Stomach (tissue), 9 donors: ENCODE measurements around the gene SAPCD1. TPM values are rescaled to one million over a fixed set of nuclear protein-coding genes. Genes with fewer than 3 reads are reported as not detected.
A peak's percentile ranks its signal among the peaks of the same experiment; 100 is the strongest.
"Not testable (repeated sequence)": the region's sequence is repeated elsewhere in the genome, so short reads cannot be mapped to it uniquely, and the experiment has no call there.

Experiments
- DNase-seq, 2 donors: peaks; one replicate each; pipeline versions ENCODE4 v3.0.0 to v3.0.0-alpha.2; 2013 to 2019
- H3K27ac ChIP-seq, 5 donors: fragments of 200-600 bp in 4 of 5; sonication (generic) in 4 of 5; one replicate each; pipeline ENCODE4 v1.5.1; 2013 to 2019; ENCODE audit warnings: mild to moderate bottlenecking in 1 of 5, moderate library complexity in 1 of 5
- H3K27me3 ChIP-seq, 3 donors: fragments of 200-600 bp; sonication (generic); one replicate each; pipeline ENCODE4 v1.5.1; 2017 to 2019; ENCODE audit warnings: mixed run types in 1 of 3
- H3K36me3 ChIP-seq, 4 donors: fragments of 200-600 bp; sonication (generic); 1 replicate in 3 of 4; 2 replicates in 1 of 4; pipeline ENCODE4 v1.5.1; 2016 to 2019
- H3K4me1 ChIP-seq, 4 donors: fragments of 200-600 bp; sonication (generic); one replicate each; pipeline ENCODE4 v1.5.1; 2016 to 2019
- H3K4me3 ChIP-seq, 4 donors: fragments of 200-600 bp; sonication (generic) in 3 of 4; one replicate each; pipeline ENCODE4 v1.5.1; 2016 to 2019; ENCODE audit warnings: mild to moderate bottlenecking in 1 of 4
- H3K9me3 ChIP-seq, 4 donors: fragments of 200-600 bp; sonication (generic); one replicate each; pipeline ENCODE4 v1.5.1; 2016 to 2019
- EP300 ChIP-seq: sonication (generic); formaldehyde crosslinking; IDR thresholded peaks from one replicate; pipeline ENCODE4 v1.6.1; 2017; ENCODE audit warnings: antibody characterized with exemption
- POLR2A ChIP-seq, 4 donors: fragments of 450-650 bp; IDR thresholded peaks; one replicate each; pipeline ENCODE4 v1.6.1; 2016; ENCODE audit warnings: antibody characterized with exemption in 4 of 4, control low read depth in 2 of 4, mild to moderate bottlenecking in 1 of 4, moderate library complexity in 1 of 4
- POLR2AphosphoS5 ChIP-seq, 3 donors: sonication (generic); formaldehyde crosslinking; IDR thresholded peaks; one replicate each; pipeline ENCODE4 v1.6.1; 2016; ENCODE audit warnings: antibody characterized with exemption in 3 of 3
- WGBS, 5 donors: extraction: QIAGEN DNeasy Blood & Tissue Kit in 3 of 5; methylation state at CpG; one replicate each; pipeline versions ENCODE4 v1.1.5 to v1.1.7; 2013 to 2018; 5-methylcytosine and 5-hydroxymethylcytosine counted together
- intact Hi-C: fragments of 100-400 bp; cut with DNase I; formaldehyde crosslinking; loops from one replicate; pipeline ENCODE4 v1.15.1; 2023; ENCODE audit warnings: low total_unique reads
- polyA plus RNA-seq, 3 donors: library from polyadenylated mRNA; stranded (reverse); fragments of 200-250 nt; gene quantifications; one replicate each; pipeline ENCODE4 v1.2.3, GENCODE V29; 2013
- total RNA-seq, 5 donors: library from RNA; depleted of rRNA; stranded (reverse); fragments of >200 nt; gene quantifications; one replicate each; pipeline versions ENCODE4 v1.1.0 to v1.2.3, GENCODE V29; 2014 to 2016
- TF ChIP-seq, protein P1 (sequence below), 7 experiments: fragments of 450-650 bp in 4 of 7; fragments of 200-600 bp in 3 of 7; sonication (generic) in 3 of 7; IDR thresholded peaks; one replicate each; pipeline ENCODE4 v1.5.1; 2016 to 2019; ENCODE audit warnings: antibody characterized with exemption in 7 of 7, control low read depth in 2 of 7, mild to moderate bottlenecking in 1 of 7
- donor health status: healthy with polysubstance abuse.
- donor health status: Bipolar disorder and iron deficiency.
- donor health status: healthy.

The SAPCD1 gene
- total and polyA plus RNA-seq, 8 donors: 2.4 to 40.8 (median 3.1) TPM; not detected in 1

DNA sequence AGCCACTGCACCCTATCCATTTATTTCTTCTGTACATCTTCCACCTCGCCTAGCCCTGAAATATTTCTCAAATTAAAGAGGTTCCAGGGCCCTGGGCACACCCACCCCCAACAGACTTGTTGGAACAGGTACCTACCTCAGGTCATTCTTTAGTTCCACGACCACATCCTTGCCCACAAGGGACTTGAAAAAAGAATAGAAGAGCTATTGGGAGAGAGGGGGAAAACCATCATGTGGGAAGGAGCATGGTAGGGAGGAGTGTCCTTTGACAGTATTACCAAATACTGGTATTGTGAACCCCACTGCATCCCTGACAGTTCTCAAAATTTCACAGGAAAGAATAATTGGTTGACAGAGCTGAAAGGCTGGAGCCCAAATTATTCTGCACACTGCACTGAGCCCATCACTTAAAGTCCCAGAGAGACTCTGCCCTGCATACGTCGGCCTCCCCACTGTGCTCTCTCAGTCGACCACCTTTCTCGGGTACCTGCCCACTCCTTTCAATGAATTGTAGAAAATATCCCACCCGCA lies 43.5 kb downstream of the SAPCD1 start:
- Histone ChIP-seq H3K4me3 (peak overlapping the region; percentile 50 to 66 (median 60)), H3K4me1 (peaks cover 6 to 30% (median 16%) of the 10 kb centered on the region in 4 donors), H3K27me3 (no peaks in the 10 kb centered on the region), H3K36me3 (peaks cover 4 to 31% (median 23%) of the 10 kb centered on the region in 4 donors), H3K9me3 (no peaks in the 10 kb centered on the region), H3K27ac (peak overlapping the region; percentile 91 to 97 (median 94))
- 12 to 17% (median 13%) methylated on average over 7 of the region's 7 CpGs for WGBS, 5 donors
- DNase-seq: no peak
- TF ChIP-seq POLR2A (IDR thresholded peaks at IDR 0.05) (no peak), POLR2AphosphoS5 (IDR thresholded peaks at IDR 0.05) (no peak), EP300 (no peak)
- TF ChIP-seq, protein P1, sequence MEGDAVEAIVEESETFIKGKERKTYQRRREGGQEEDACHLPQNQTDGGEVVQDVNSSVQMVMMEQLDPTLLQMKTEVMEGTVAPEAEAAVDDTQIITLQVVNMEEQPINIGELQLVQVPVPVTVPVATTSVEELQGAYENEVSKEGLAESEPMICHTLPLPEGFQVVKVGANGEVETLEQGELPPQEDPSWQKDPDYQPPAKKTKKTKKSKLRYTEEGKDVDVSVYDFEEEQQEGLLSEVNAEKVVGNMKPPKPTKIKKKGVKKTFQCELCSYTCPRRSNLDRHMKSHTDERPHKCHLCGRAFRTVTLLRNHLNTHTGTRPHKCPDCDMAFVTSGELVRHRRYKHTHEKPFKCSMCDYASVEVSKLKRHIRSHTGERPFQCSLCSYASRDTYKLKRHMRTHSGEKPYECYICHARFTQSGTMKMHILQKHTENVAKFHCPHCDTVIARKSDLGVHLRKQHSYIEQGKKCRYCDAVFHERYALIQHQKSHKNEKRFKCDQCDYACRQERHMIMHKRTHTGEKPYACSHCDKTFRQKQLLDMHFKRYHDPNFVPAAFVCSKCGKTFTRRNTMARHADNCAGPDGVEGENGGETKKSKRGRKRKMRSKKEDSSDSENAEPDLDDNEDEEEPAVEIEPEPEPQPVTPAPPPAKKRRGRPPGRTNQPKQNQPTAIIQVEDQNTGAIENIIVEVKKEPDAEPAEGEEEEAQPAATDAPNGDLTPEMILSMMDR (IDR thresholded peaks at IDR 0.05): no peak
- intact Hi-C loops: no loop called here

DNA sequence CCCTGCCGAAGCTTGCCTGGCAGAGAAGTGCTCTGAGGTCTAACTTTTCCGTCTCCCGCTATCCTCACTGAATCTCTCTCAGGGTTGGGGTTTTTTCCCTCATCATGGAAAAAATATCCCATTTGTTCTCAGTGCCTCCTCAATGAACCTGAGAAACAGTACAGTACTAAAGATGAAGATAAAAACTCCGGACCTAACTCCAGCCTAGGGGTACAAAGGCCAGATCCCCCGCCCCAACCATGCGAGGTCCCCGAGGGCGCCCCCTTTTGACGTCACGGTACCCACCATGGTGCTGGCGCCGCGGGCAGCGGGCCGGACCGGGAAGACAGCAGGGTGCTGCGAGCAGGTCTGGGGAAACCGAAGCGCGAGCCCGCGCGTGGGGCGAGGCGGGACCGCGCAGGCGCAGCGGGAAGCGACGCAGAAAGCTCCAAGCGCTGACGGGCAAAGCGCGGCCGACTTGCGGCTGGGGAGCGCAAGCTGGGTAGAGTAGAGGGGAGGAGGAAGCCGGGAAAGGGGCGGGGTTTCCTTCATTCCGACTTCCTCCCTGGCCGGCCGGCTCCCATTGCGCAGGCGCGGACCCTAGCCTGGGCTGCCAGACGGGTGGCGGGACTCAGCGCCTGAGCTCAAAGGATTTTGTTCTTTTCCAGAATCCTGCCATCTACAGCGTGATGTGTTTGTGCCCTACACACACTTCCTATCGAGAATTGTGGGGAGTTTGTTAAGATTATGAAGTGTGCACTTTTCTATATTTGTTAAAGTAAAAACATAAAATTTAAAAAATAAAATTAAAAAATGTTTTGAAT lies 44.2 kb downstream of the SAPCD1 start, which contains the start of gene LSM2:
TSS of gene LSM2 (minus strand) at position 497 of the 803 bp plus-strand sequence. CDS start at position 288, 209 bp downstream.
- H3K27ac ChIP-seq: peak within 1 kb of the TSS; percentile 91 to 97 (median 94)
- intact Hi-C loops: no loop called here
- 0% methylated on average over 26 to 51 of the region's 51 CpGs for WGBS, 5 donors
- no peaks in the 10 kb centered on the region for H3K9me3 ChIP-seq
- DNase-seq: peak; percentile 99
- TF ChIP-seq POLR2AphosphoS5 (IDR thresholded peaks at IDR 0.05): peak; percentile 93 to 98 (median 94)
- peak in 1 of 4 donors; percentile 54 for TF ChIP-seq POLR2A (IDR thresholded peaks at IDR 0.05)
- no peak for TF ChIP-seq EP300
- TF ChIP-seq, protein P1 (IDR thresholded peaks at IDR 0.05): peak in 4 of 7 experiments; percentile 9 to 15 (median 14)
- H3K27me3 ChIP-seq: no peaks in the 10 kb centered on the region
- H3K4me3 ChIP-seq: peak within 1 kb of the TSS; percentile 50 to 66 (median 60)
- peaks cover 6 to 30% (median 16%) of the 10 kb centered on the region in 4 donors for H3K4me1 ChIP-seq
- H3K36me3 ChIP-seq: peaks cover 4 to 24% (median 18%) of the 10 kb centered on the region in 4 donors

DNA sequence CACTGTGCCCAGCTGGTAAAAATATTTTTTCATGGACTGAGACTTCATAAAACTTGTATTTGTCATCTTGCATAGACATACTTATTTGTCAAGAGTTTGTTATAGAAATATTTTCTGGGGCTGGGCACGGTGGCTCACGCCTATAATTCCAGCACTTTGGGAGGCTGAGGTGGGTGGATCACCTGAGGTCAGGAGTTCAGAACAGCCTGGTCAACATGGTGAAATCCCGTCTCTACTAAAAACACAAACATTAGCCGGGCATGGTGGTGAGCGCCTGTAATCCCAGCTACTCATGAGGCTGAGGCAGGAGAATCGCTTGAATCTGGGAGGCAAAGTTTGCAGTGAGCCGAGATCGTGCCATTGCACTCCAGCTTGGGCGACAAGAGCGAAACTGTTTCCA lies 46.1 kb downstream of the SAPCD1 start:
- H3K4me3 ChIP-seq, DNase-seq, H3K36me3 ChIP-seq, H3K9me3 ChIP-seq, H3K27ac ChIP-seq, intact Hi-C loops, H3K27me3 ChIP-seq: not testable (repeated sequence)
- 85 to 90% (median 88%) methylated on average over 10 of the region's 10 CpGs for WGBS, 5 donors
- H3K4me1 ChIP-seq: peaks cover 6 to 35% (median 20%) of the 10 kb centered on the region in 4 donors

DNA sequence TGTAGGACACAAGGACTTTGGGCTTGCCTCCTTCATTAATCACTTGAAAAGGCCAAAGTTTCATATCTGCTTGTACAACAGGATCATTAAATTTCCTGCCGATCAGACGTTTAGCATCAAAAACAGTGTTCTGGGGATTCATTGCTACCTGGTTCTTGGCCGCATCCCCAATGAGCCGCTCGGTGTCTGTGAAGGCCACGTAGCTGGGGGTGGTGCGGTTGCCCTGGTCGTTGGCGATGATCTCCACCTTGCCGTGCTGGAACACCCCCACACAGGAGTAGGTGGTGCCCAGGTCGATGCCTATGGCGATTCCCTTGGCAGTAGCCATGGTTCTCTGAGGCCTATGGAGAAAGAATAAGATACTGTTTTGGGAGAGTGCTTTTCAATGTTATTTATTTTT lies 49.2 kb downstream of the SAPCD1 start:
- H3K4me3 ChIP-seq: no peak overlapping the region
- DNase-seq: no peak
- peaks cover 0 to 28% (median 15%) of the 10 kb centered on the region in 4 donors for H3K4me1 ChIP-seq
- no peaks in the 10 kb centered on the region for H3K27me3 ChIP-seq
- intact Hi-C loops: no loop called here
- no peak overlapping the region for H3K27ac ChIP-seq
- no peaks in the 10 kb centered on the region for H3K36me3 ChIP-seq
- no peak for TF ChIP-seq POLR2AphosphoS5 (IDR thresholded peaks at IDR 0.05)
- TF ChIP-seq POLR2A (IDR thresholded peaks at IDR 0.05): no peak
- no peak for TF ChIP-seq EP300
- TF ChIP-seq, protein P1 (IDR thresholded peaks at IDR 0.05): no peak
- H3K9me3 ChIP-seq: no peaks in the 10 kb centered on the region
- WGBS, 5 donors: 93 to 98% (median 94%) methylated on average over 12 of the region's 12 CpGs
